PC-9 (cell line): ENCODE measurements around the gene LMF1. TPM values are rescaled to one million over a fixed set of nuclear protein-coding genes. Genes with fewer than 3 reads are reported as not detected.

Source experiments
- BruUV-seq: library from RNA; stranded (reverse); fragments of 400-500 nt; replicated peaks from 2 replicates; lab custom pipeline; 2021; lab: Mats Ljungman, UMichigan
- CTCF ChIA-PET: fragments of 300-600 bp; sonication (Branson Sonifier 250); formaldehyde crosslinking; loops from one replicate; lab custom pipeline; 2022; ENCODE audit warnings: antibody characterized with exemption; lab: Charles Lee
- POLR2A ChIA-PET: fragments of 300-600 bp; sonication (Branson Sonifier 250); formaldehyde crosslinking; loops from one replicate; lab custom pipeline; 2022; ENCODE audit warnings: antibody characterized with exemption; ENCODE audit not compliant: unreplicated experiment; lab: Charles Lee
- DNase-seq, 2 experiments: peaks; one replicate each; pipeline versions ENCODE4 v3.0.0 to v3.0.0-alpha.2; 2015 to 2022; ENCODE audit warnings: mixed read lengths in 1 of 2
- H2AFZ ChIP-seq: fragments of 200-600 bp; sonication (generic); 2 replicates; pipeline ENCODE4 v1.8.1; 2017; ENCODE audit warnings: antibody characterized with exemption
- H3F3A ChIP-seq: fragments of 200-600 bp; sonication (generic); 2 replicates; pipeline ENCODE4 v1.8.1; 2017; ENCODE audit warnings: antibody characterized with exemption, mild to moderate bottlenecking, low read depth; ENCODE audit not compliant: insufficient read depth
- H3K27ac ChIP-seq: fragments of 200-600 bp; sonication (generic); 2 replicates; pipeline ENCODE4 v1.6.1; 2016; ENCODE audit warnings: mixed run types
- H3K27me3 ChIP-seq: fragments of 200-600 bp; sonication (generic); 2 replicates; pipeline ENCODE4 v1.6.1; 2016; ENCODE audit warnings: low read depth, mixed run types; ENCODE audit not compliant: insufficient read depth
- H3K36me3 ChIP-seq: fragments of 200-600 bp; sonication (generic); 2 replicates; pipeline ENCODE4 v1.6.1; 2016; ENCODE audit warnings: low read depth, mixed run types
- H3K4me1 ChIP-seq: fragments of 200-600 bp; sonication (generic); replicated peaks from 2 replicates; pipeline ENCODE4 v1.6.1; 2016; ENCODE audit warnings: mixed run types; ENCODE audit not compliant: insufficient read depth
- H3K4me2 ChIP-seq: fragments of 200-600 bp; sonication (generic); 2 replicates; pipeline ENCODE4 v1.6.1; 2017; ENCODE audit warnings: mixed run types
- H3K4me3 ChIP-seq: fragments of 200-600 bp; sonication (generic); 2 replicates; pipeline ENCODE4 v1.6.1; 2016; ENCODE audit warnings: mixed run types
- H3K79me2 ChIP-seq: fragments of 200-600 bp; sonication (generic); 2 replicates; pipeline ENCODE4 v1.6.1; 2017; ENCODE audit warnings: low read depth, mixed run types
- H3K9me2 ChIP-seq: fragments of 200-600 bp; sonication (generic); 2 replicates; pipeline ENCODE4 v1.8.1; 2017; ENCODE audit warnings: mild to moderate bottlenecking; ENCODE audit not compliant: insufficient read depth
- H3K9me3 ChIP-seq: fragments of 200-600 bp; sonication (generic); 2 replicates; pipeline ENCODE4 v1.8.1; 2016; ENCODE audit warnings: low read depth; ENCODE audit not compliant: insufficient read depth
- H4K20me1 ChIP-seq: fragments of 200-600 bp; sonication (generic); 2 replicates; pipeline ENCODE4 v1.8.1; 2017; ENCODE audit not compliant: insufficient read depth
- EZH2 ChIP-seq: fragments of 200-600 bp; sonication (generic); IDR thresholded peaks from 2 replicates; pipeline ENCODE4 v1.8.0; 2017; ENCODE audit warnings: antibody characterized with exemption, low read depth
- intact Hi-C: fragments of 100-400 bp; cut with micrococcal nuclease; formaldehyde crosslinking; loops from one replicate; pipeline ENCODE4 v1.10.0; 2022; ENCODE audit not compliant: unreplicated experiment
- total RNA-seq: library from RNA; stranded (reverse); gene quantifications from 2 replicates; pipeline ENCODE4 v1.2.3, GENCODE V29; 2021
- TF ChIP-seq, protein P1 (sequence below): fragments of 200-600 bp; sonication (generic); conservative IDR thresholded peaks from 2 replicates; pipeline ENCODE4 v1.6.1; 2017; ENCODE audit warnings: mixed run types, antibody characterized with exemption, mild to moderate bottlenecking, moderate library complexity

Gene LMF1
- total RNA-seq, 1 experiment from 2014 or later: 31.3 TPM

DNA sequence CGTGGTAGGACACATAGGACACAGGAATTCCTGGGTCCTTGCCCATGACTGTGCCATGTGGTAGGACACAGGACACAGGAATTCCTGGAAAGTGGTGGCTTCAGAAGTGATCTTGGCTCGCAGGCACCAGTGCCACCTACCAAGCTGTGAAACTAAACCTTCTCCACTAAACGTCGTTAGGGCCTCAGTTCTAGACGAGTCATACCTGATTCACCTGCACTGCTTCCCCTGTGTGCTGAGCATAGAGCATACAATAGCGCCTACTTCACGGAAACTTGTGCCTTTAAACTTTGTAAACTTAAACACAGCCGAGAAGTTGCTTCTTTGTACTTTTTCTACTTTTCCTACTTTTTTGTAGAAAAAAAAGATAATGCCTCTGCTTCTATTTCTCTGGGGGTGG lies 15.6 kb upstream of the LMF1 start:
- BruUV-seq: no TSS peak
- no peak overlapping the region for H3K4me2 ChIP-seq
- ChIA-PET CTCF (no interaction called here), POLR2A (no interaction called here)
- H4K20me1 ChIP-seq: no peaks in the 10 kb centered on the region
- peaks cover 77% of the 10 kb centered on the region for H3K27me3 ChIP-seq
- no peak overlapping the region for H3K4me3 ChIP-seq
- H3K27ac ChIP-seq: no peak overlapping the region
- TF ChIP-seq EZH2: no peak
- no peaks in the 10 kb centered on the region for H3K9me2 ChIP-seq
- H3F3A ChIP-seq: no peaks in the 10 kb centered on the region
- H3K4me1 ChIP-seq: no peaks in the 10 kb centered on the region
- no peaks in the 10 kb centered on the region for H3K36me3 ChIP-seq
- no peak for DNase-seq
- no peaks in the 10 kb centered on the region for H3K9me3 ChIP-seq
- no peaks in the 10 kb centered on the region for H3K79me2 ChIP-seq
- intact Hi-C loops: no loop called here
- H2AFZ ChIP-seq: no peak overlapping the region

- no peaks in the 10 kb centered on the region for H3K9me2 ChIP-seq
- no peaks in the 10 kb centered on the region for H3K9me3 ChIP-seq
- ChIA-PET CTCF (no interaction called here), POLR2A (no interaction called here)
- no peaks in the 10 kb centered on the region for H4K20me1 ChIP-seq
- no peak overlapping the region for H3K4me2 ChIP-seq
- H3K27me3 ChIP-seq: peaks cover 72% of the 10 kb centered on the region
- H3K27ac ChIP-seq: no peak overlapping the region
- H3K79me2 ChIP-seq: no peaks in the 10 kb centered on the region
- H3K4me1 ChIP-seq: no peaks in the 10 kb centered on the region
- intact Hi-C loops: no loop called here
- TF ChIP-seq, protein P1, sequence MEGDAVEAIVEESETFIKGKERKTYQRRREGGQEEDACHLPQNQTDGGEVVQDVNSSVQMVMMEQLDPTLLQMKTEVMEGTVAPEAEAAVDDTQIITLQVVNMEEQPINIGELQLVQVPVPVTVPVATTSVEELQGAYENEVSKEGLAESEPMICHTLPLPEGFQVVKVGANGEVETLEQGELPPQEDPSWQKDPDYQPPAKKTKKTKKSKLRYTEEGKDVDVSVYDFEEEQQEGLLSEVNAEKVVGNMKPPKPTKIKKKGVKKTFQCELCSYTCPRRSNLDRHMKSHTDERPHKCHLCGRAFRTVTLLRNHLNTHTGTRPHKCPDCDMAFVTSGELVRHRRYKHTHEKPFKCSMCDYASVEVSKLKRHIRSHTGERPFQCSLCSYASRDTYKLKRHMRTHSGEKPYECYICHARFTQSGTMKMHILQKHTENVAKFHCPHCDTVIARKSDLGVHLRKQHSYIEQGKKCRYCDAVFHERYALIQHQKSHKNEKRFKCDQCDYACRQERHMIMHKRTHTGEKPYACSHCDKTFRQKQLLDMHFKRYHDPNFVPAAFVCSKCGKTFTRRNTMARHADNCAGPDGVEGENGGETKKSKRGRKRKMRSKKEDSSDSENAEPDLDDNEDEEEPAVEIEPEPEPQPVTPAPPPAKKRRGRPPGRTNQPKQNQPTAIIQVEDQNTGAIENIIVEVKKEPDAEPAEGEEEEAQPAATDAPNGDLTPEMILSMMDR: no peak
- no peak for TF ChIP-seq EZH2
- no peak overlapping the region for H3K4me3 ChIP-seq
- DNase-seq: no peak
- no peaks in the 10 kb centered on the region for H3F3A ChIP-seq
- H3K36me3 ChIP-seq: no peaks in the 10 kb centered on the region
- no TSS peak for BruUV-seq
- H2AFZ ChIP-seq: no peak overlapping the region
These were observed 15.0 kb upstream of the LMF1 start for GRCh38 chr16:985646-986400.

- TF ChIP-seq EZH2: no peak
- TF ChIP-seq, protein P1: no peak
- Histone ChIP-seq H3K9me2 (no peaks in the 10 kb centered on the region), H4K20me1 (no peaks in the 10 kb centered on the region), H3K4me3 (no peak overlapping the region), H3F3A (no peaks in the 10 kb centered on the region), H3K9me3 (no peaks in the 10 kb centered on the region), H3K4me2 (no peak overlapping the region), H3K27me3 (peaks cover 67% of the 10 kb centered on the region), H3K36me3 (no peaks in the 10 kb centered on the region), H3K27ac (no peak overlapping the region), H3K4me1 (no peaks in the 10 kb centered on the region), H2AFZ (no peak overlapping the region), H3K79me2 (no peaks in the 10 kb centered on the region)
- DNase-seq: no peak
- ChIA-PET CTCF (no interaction called here), POLR2A (no interaction called here)
- no TSS peak for BruUV-seq
- intact Hi-C loops: no loop called here
These were observed 14.2 kb upstream of the LMF1 start for GRCh38 chr16:984736-985636.
